GM12878 (cell line): ENCODE measurements around the gene TMEM255A.

Experiments used
- NFIC ChIP-seq: IDR thresholded peaks from 2 replicates; pipeline ENCODE4 v1.6.1; 2012; ENCODE audit warnings: low read depth, mild to moderate bottlenecking, inconsistent platforms, low read length, moderate library complexity
- POLR2A ChIP-seq: IDR thresholded peaks from 2 replicates; pipeline ENCODE4 v1.6.1; 2011; ENCODE audit warnings: low read depth, mild to moderate bottlenecking, low read length
- SREBF2 ChIP-seq: IDR thresholded peaks from 2 replicates; pipeline ENCODE4 v1.6.1; 2012; ENCODE audit warnings: mild to moderate bottlenecking, low read length
- TF ChIP-seq, protein P1 (sequence below): IDR thresholded peaks from 2 replicates; pipeline ENCODE4 v1.6.1; 2012; ENCODE audit warnings: low read depth, low read length, improper control_type of control experiment
- TF ChIP-seq, protein P2 (sequence below): fragments of 450-650 bp; IDR thresholded peaks from 2 replicates; pipeline ENCODE4 v1.6.1; 2017; ENCODE audit warnings: mild to moderate bottlenecking
- TF ChIP-seq, protein P3 (sequence below), 3 experiments: IDR thresholded peaks in 2 of 3; conservative IDR thresholded peaks in 1 of 3; 2 replicates each; pipeline ENCODE4 v1.5.1; 2011; ENCODE audit warnings: low read depth in 3 of 3, low read length in 3 of 3, mild to moderate bottlenecking in 3 of 3, control low read depth in 2 of 3, moderate library complexity in 2 of 3, inconsistent platforms in 1 of 3, mixed read lengths in 1 of 3; ENCODE audit not compliant: control insufficient read depth in 2 of 3, insufficient read depth in 1 of 3; ENCODE audit errors: extremely low read depth in 1 of 3

DNA sequence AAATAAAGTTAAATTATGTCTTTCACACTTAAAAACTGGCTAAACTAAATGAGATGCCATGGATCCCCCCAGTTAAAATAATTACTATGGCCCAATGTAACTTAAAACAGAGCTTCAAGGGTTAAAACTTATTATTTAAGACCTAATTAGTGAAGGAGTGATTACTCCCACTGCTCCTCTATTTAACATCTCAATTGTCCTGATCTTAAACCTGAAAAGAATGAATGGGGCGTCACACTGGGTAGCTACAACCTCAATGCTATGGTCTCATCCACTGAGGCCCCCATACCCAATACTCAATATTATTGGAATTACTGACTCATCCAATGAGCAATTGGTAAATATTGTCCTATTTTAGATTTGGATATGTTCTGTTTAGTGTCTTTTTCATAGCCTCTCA is 21.1 kb upstream of the TMEM255A start:
- TF ChIP-seq, protein P1, sequence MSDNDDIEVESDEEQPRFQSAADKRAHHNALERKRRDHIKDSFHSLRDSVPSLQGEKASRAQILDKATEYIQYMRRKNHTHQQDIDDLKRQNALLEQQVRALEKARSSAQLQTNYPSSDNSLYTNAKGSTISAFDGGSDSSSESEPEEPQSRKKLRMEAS, result no peak
- TF ChIP-seq POLR2A (no peak), NFIC (no peak), SREBF2 (no peak)
- TF ChIP-seq, protein P2, sequence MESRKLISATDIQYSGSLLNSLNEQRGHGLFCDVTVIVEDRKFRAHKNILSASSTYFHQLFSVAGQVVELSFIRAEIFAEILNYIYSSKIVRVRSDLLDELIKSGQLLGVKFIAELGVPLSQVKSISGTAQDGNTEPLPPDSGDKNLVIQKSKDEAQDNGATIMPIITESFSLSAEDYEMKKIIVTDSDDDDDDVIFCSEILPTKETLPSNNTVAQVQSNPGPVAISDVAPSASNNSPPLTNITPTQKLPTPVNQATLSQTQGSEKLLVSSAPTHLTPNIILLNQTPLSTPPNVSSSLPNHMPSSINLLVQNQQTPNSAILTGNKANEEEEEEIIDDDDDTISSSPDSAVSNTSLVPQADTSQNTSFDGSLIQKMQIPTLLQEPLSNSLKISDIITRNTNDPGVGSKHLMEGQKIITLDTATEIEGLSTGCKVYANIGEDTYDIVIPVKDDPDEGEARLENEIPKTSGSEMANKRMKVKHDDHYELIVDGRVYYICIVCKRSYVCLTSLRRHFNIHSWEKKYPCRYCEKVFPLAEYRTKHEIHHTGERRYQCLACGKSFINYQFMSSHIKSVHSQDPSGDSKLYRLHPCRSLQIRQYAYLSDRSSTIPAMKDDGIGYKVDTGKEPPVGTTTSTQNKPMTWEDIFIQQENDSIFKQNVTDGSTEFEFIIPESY, result no peak
- TF ChIP-seq, protein P3, sequence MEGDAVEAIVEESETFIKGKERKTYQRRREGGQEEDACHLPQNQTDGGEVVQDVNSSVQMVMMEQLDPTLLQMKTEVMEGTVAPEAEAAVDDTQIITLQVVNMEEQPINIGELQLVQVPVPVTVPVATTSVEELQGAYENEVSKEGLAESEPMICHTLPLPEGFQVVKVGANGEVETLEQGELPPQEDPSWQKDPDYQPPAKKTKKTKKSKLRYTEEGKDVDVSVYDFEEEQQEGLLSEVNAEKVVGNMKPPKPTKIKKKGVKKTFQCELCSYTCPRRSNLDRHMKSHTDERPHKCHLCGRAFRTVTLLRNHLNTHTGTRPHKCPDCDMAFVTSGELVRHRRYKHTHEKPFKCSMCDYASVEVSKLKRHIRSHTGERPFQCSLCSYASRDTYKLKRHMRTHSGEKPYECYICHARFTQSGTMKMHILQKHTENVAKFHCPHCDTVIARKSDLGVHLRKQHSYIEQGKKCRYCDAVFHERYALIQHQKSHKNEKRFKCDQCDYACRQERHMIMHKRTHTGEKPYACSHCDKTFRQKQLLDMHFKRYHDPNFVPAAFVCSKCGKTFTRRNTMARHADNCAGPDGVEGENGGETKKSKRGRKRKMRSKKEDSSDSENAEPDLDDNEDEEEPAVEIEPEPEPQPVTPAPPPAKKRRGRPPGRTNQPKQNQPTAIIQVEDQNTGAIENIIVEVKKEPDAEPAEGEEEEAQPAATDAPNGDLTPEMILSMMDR (IDR thresholded peaks at IDR 0.05 in 2 of 3, conservative IDR thresholded peaks at IDR 0.05 in 1 of 3; ENCODE audit: control insufficient read depth in 2 of 3, extremely low read depth in 1 of 3, insufficient read depth in 1 of 3, low read depth in 3 of 3, low read length in 3 of 3), result no peak
